ENCODE measurements around the gene MYO5A.
"Not testable (repeated sequence)": the region's sequence is repeated elsewhere in the genome, so short reads cannot be mapped to it uniquely, and the experiment has no call there.

The MYO5A gene

GRCh38 chr15:52448011-52448890 is 80.4 kb downstream of the MYO5A start:
- no peak overlapping the region for H3K27ac ChIP-seq
- no peak for TF ChIP-seq CTCF (conservative IDR thresholded peaks at IDR 0.05)

DNA sequence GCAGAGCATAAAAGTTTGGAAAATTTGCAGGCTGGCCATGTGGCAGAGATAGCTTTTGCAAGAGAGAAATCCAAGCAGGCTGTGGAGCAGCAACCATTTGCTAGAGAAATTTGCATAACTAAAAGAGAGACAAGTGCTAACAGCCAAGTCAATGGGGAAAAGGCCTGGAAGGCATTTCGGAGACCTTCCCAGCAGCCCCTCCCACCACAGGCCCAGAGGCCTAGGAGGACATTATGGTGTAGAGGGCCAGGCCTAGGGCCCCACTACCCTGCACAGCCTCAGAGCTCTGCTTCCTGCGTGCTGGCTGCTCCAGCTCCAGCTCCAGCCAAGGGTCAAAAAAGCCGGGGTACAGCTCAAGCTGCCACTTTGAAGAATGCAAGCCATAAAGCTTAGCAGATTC is 82.7 kb downstream of the MYO5A start:
- no peak for TF ChIP-seq CTCF (conservative IDR thresholded peaks at IDR 0.05)
- H3K27ac ChIP-seq: no peak overlapping the region

- no peak overlapping the region for H3K27ac ChIP-seq
- TF ChIP-seq CTCF (conservative IDR thresholded peaks at IDR 0.05): no peak
These were observed 83.1 kb downstream of the MYO5A start for GRCh38 chr15:52445553-52445952.

GRCh38 chr15:52443205-52443604 is 85.5 kb downstream of the MYO5A start:
- not testable (repeated sequence) for H3K27ac ChIP-seq

GRCh38 chr15:52441841-52442240 is 86.8 kb downstream of the MYO5A start:
- no peak for TF ChIP-seq CTCF (conservative IDR thresholded peaks at IDR 0.05)
- H3K27ac ChIP-seq: no peak overlapping the region

- TF ChIP-seq CTCF (conservative IDR thresholded peaks at IDR 0.05): no peak
- H3K27ac ChIP-seq: no peak overlapping the region
These were observed 87.7 kb downstream of the MYO5A start for GRCh38 chr15:52440946-52441345.

DNA sequence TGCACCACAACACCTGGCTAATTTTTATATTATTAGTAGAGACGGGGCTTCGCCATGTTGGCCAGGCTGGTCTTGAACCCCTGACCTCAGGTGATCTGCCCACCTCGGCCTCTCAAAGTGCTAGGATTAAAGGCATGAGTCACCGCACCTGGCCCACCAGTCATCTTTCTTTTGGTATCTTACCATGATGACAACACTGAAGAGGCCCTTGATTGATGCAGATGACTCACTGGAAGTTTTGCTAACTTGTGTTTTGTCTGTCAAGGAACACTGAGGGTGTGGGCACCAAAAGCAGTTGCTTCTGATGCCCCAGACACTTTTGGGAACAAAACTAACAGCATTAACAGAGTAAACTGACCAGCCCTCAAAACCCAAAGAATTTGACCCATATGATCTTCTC is 88.3 kb downstream of the MYO5A start:
- H3K27ac ChIP-seq: no peak overlapping the region
- no peak for TF ChIP-seq CTCF (conservative IDR thresholded peaks at IDR 0.05)

- no peak overlapping the region for H3K27ac ChIP-seq
- TF ChIP-seq CTCF (conservative IDR thresholded peaks at IDR 0.05): no peak
These were observed 89.2 kb downstream of the MYO5A start for GRCh38 chr15:52439470-52439869.

DNA sequence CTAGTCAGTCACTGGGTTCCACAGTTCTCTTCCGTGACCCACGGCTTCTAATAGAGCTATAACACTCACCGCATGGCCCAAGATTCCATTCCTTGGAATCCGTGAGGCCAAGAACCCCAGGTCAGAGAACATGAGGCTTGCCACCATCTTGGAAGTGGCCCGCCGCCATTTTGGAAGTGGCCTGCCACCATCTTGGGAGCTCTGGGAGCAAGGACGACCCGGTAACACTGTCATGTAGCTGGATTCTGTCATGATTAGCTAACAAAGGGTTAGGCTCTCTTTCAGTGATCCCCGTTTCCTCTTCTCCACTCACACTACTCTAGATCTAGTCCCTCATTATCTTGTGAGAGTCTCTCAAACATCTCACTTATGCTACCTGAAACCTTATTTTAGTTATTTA is 89.6 kb downstream of the MYO5A start:
- H3K27ac ChIP-seq: not testable (repeated sequence)
